Vagina (tissue), 2 donors: ENCODE data around the gene APCDD1. TPM values are rescaled to one million over a fixed set of nuclear protein-coding genes. Genes with fewer than 3 reads are reported as not detected.

Experiments
- DNase-seq, 2 donors: peaks; one replicate each; pipeline ENCODE4 v3.0.0-alpha.2; 2017; ENCODE audit errors: extremely low spot score in 2 of 2
- H3K27ac ChIP-seq: fragments of 200-600 bp; sonication (generic); one replicate; pipeline ENCODE4 v1.5.1; 2019
- H3K27me3 ChIP-seq: fragments of 200-600 bp; sonication (generic); one replicate; pipeline ENCODE4 v1.5.1; 2019
- H3K36me3 ChIP-seq, 2 donors: fragments of 200-600 bp; sonication (generic); one replicate each; pipeline ENCODE4 v1.5.1; 2017 to 2019
- H3K4me1 ChIP-seq: fragments of 200-600 bp; sonication (generic); one replicate; pipeline ENCODE4 v1.5.1; 2019
- H3K4me3 ChIP-seq, 2 donors: fragments of 200-600 bp; sonication (generic); 1 replicate in 1 of 2; 2 replicates in 1 of 2; pipeline ENCODE4 v1.5.1; 2016 to 2019
- H3K9me3 ChIP-seq: fragments of 200-600 bp; sonication (generic); one replicate; pipeline ENCODE4 v1.5.1; 2019
- POLR2A ChIP-seq, 2 donors: fragments of 450-650 bp; IDR thresholded peaks; one replicate each; pipeline ENCODE4 v1.6.1; 2017; ENCODE audit warnings: antibody characterized with exemption in 2 of 2, mild to moderate bottlenecking in 2 of 2, moderate library complexity in 2 of 2
- POLR2AphosphoS5 ChIP-seq, 2 donors: sonication (generic); formaldehyde crosslinking; IDR thresholded peaks; one replicate each; pipeline ENCODE4 v1.9.0; 2017; ENCODE audit warnings: antibody characterized with exemption in 2 of 2, mild to moderate bottlenecking in 2 of 2, low read depth in 1 of 2; ENCODE audit not compliant: insufficient read depth in 1 of 2
- intact Hi-C: fragments of 100-400 bp; cut with DNase I; formaldehyde crosslinking; loops from one replicate; pipeline ENCODE4 v1.15.1; 2023
- total RNA-seq: library from RNA; depleted of rRNA; stranded (reverse); fragments of >200 nt; gene quantifications from one replicate; pipeline ENCODE4 v1.2.3, GENCODE V29; 2016
- TF ChIP-seq, protein P1 (sequence below), 3 experiments: fragments of 450-650 bp in 2 of 3; fragments of 200-600 bp in 1 of 3; sonication (generic) in 1 of 3; IDR thresholded peaks; one replicate each; pipeline ENCODE4 v1.5.1; 2017 to 2019; ENCODE audit warnings: antibody characterized with exemption in 3 of 3, mild to moderate bottlenecking in 2 of 3, moderate library complexity in 2 of 3

APCDD1 gene
- total RNA-seq, 1 donor from 2014 or later, result 110 TPM

- no peak overlapping the region for H3K27ac ChIP-seq
- TF ChIP-seq, protein P1, sequence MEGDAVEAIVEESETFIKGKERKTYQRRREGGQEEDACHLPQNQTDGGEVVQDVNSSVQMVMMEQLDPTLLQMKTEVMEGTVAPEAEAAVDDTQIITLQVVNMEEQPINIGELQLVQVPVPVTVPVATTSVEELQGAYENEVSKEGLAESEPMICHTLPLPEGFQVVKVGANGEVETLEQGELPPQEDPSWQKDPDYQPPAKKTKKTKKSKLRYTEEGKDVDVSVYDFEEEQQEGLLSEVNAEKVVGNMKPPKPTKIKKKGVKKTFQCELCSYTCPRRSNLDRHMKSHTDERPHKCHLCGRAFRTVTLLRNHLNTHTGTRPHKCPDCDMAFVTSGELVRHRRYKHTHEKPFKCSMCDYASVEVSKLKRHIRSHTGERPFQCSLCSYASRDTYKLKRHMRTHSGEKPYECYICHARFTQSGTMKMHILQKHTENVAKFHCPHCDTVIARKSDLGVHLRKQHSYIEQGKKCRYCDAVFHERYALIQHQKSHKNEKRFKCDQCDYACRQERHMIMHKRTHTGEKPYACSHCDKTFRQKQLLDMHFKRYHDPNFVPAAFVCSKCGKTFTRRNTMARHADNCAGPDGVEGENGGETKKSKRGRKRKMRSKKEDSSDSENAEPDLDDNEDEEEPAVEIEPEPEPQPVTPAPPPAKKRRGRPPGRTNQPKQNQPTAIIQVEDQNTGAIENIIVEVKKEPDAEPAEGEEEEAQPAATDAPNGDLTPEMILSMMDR (IDR thresholded peaks at IDR 0.05), result no peak
- no peak for TF ChIP-seq POLR2AphosphoS5 (IDR thresholded peaks at IDR 0.05; ENCODE audit: insufficient read depth in 1 of 2, low read depth in 1 of 2)
- no peak for TF ChIP-seq POLR2A (IDR thresholded peaks at IDR 0.05)
Observed at GRCh38 chr18:10475276-10475653, 20.8 kb downstream of the APCDD1 start.

DNA sequence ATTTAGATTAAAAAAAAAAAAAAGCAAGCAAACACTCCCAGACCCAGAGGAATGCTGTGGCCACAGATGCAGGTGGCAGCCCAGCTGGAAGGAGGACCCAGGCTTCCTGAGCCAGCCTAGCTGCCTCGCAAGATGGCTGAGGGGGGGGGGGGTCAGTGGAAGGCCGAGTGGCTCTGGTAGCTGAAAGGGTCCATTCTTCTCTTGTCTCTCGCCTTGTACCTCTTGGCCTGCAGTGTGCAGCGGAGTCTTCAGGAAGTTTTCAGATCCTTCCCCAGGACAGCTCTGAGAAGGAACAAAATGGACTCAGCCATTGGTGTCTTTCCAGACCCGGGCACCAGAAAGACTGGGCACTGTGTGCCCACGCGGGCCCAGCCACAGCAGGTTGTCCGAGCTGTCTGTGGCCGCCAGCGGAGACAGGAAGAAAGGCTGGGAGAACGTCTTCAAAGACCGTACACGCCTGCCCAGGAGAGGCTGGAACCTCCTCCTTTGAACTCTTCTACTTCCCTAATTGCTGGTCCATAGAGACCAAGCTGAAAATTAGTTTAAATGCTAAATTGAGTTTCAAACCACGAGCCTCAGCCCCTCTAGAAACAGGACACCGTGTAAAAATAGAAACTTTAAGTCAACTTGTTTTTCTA is 21.3 kb downstream of the APCDD1 start:
- intact Hi-C loops, result no loop called here
- peaks cover 4 to 11% of the 10 kb centered on the region in 2 donors for H3K36me3 ChIP-seq
- H3K4me1 ChIP-seq, result peaks cover 27% of the 10 kb centered on the region
- no peaks in the 10 kb centered on the region for H3K9me3 ChIP-seq
- TF ChIP-seq, protein P1 (IDR thresholded peaks at IDR 0.05), result no peak
- TF ChIP-seq POLR2A (IDR thresholded peaks at IDR 0.05), result no peak
- TF ChIP-seq POLR2AphosphoS5 (IDR thresholded peaks at IDR 0.05; ENCODE audit: insufficient read depth in 1 of 2, low read depth in 1 of 2), result peak in 1 of 2 donors; percentile 32
- no peak for DNase-seq
- no peaks in the 10 kb centered on the region for H3K27me3 ChIP-seq
- no peak overlapping the region for H3K4me3 ChIP-seq
- H3K27ac ChIP-seq, result peak overlapping the region; percentile 58

More at GRCh38 chr18:10475276-10475653, 20.8 kb downstream of the APCDD1 start:
- Histone ChIP-seq H3K4me3 (no peak overlapping the region), H3K9me3 (no peaks in the 10 kb centered on the region), H3K36me3 (peaks cover 4 to 11% of the 10 kb centered on the region in 2 donors), H3K27me3 (no peaks in the 10 kb centered on the region), H3K4me1 (peaks cover 27% of the 10 kb centered on the region)
- DNase-seq, result no peak
- intact Hi-C loops, result no loop called here

DNA sequence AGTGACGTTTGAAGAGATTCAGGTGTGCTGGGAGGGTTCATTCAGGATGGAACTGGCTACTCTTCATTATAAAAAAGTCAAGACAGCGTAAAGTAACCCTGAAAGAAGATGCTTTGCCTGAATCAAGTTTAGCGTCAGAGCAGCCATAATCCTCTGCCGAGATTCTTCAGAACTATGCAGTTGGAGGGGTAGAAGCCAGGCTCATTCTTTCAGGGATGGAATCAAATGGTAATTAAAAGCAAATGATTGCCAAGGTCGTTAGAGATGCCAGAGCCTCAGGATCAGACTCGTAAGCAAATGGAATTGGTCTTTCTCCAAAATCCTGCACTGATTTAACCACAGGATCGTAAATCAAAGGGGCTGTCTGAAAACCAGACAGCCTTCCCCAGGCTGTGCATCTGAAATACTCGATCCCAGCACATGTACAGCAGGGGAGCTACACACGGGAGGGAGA is 21.9 kb downstream of the APCDD1 start:
- H3K36me3 ChIP-seq, result peaks cover 4 to 11% of the 10 kb centered on the region in 2 donors
- no peak for DNase-seq
- peak overlapping the region; percentile 58 for H3K27ac ChIP-seq
- TF ChIP-seq POLR2AphosphoS5 (IDR thresholded peaks at IDR 0.05; ENCODE audit: insufficient read depth in 1 of 2, low read depth in 1 of 2), result peak in 1 of 2 donors; percentile 21
- no peak for TF ChIP-seq POLR2A (IDR thresholded peaks at IDR 0.05)
- H3K9me3 ChIP-seq, result no peaks in the 10 kb centered on the region
- intact Hi-C loops, result no loop called here
- H3K4me1 ChIP-seq, result peaks cover 27% of the 10 kb centered on the region
- no peak overlapping the region for H3K4me3 ChIP-seq
- no peaks in the 10 kb centered on the region for H3K27me3 ChIP-seq

- Histone ChIP-seq H3K27me3 (no peaks in the 10 kb centered on the region), H3K27ac (peak overlapping the region; percentile 58), H3K4me1 (peaks cover 29% of the 10 kb centered on the region), H3K36me3 (peaks cover 2 to 4% of the 10 kb centered on the region in 2 donors), H3K9me3 (no peaks in the 10 kb centered on the region), H3K4me3 (no peak overlapping the region)
- DNase-seq, result no peak
- TF ChIP-seq POLR2A (IDR thresholded peaks at IDR 0.05) (no peak), POLR2AphosphoS5 (IDR thresholded peaks at IDR 0.05; ENCODE audit: insufficient read depth in 1 of 2, low read depth in 1 of 2) (no peak)
- TF ChIP-seq, protein P1 (IDR thresholded peaks at IDR 0.05), result no peak
- intact Hi-C loops, result no loop called here
Observed at GRCh38 chr18:10477121-10477862, 22.9 kb downstream of the APCDD1 start.

DNA sequence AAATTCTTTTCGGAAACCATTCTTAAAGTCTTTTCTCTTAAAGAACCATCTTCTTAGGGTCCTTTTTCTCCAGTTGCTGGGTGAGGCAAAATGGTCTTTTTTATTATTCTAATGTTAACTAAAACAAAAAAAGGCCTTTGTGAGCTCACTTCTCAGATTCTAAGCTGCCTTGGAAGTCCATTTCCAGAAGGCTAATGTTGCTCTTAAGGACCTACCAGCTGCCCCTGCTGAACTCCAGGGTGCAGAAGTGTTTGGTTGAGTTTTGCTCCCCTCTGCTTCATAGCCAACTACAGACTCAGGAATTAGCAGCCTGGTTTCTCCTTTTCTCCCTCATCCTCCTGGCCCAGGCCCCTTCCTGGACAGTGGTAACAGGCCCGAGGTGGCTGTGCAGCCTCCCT is 23.4 kb downstream of the APCDD1 start:
- peaks cover 0 to 4% of the 10 kb centered on the region in 2 donors for H3K36me3 ChIP-seq
- H3K4me1 ChIP-seq, result peaks cover 33% of the 10 kb centered on the region
- H3K9me3 ChIP-seq, result no peaks in the 10 kb centered on the region
- H3K4me3 ChIP-seq, result no peak overlapping the region
- TF ChIP-seq, protein P1 (IDR thresholded peaks at IDR 0.05), result no peak
- TF ChIP-seq POLR2AphosphoS5 (IDR thresholded peaks at IDR 0.05; ENCODE audit: insufficient read depth in 1 of 2, low read depth in 1 of 2) (no peak), POLR2A (IDR thresholded peaks at IDR 0.05) (no peak)
- no peak overlapping the region for H3K27ac ChIP-seq
- H3K27me3 ChIP-seq, result no peaks in the 10 kb centered on the region
- no peak for DNase-seq
- intact Hi-C loops, result no loop called here
